HG03064 (cell line): ENCODE results near the gene ZXDC.

Source experiments
- ATAC-seq: cut with Tn5 transposase; IDR thresholded peaks from one replicate; pipeline ENCODE4 v1.9.1; 2021; ENCODE audit warnings: low read depth; ENCODE audit not compliant: unreplicated experiment

ZXDC gene

DNA sequence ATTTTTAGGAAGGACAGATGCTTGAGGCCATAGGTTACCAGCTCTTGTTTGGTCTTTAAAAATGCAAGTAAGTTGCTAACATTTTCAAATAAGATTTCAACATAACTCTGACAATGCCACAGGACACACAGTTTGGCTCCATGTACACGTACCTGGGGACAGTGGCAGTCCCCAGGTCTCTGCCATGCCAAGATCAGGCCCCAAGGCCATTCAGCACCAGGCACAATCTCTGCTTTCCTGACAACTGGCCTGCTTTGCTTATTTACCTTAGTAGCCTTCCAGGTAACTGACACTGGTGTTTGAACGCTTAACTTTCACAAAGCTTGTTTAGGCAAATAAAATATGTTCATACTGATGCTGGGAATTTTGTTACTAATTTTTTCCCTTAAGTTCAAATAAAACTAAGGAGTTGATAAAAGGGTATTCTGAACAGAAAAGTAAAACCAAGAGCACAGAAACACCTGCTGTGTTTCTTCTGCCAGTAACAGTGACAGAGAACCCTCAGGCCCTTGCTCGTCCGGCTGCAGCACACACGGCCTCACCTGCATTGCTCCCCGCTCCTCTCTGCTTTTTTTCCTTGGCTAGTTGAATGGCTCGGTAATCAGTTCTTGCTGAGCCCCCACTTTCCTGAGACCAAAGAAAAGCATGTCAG, 16.5 kb downstream of the ZXDC start:
- ATAC-seq, result no peak

GRCh38 chr3:126456766-126457388, 18.8 kb downstream of the ZXDC start:
- ATAC-seq, result no peak

GRCh38 chr3:126456211-126456610, 19.5 kb downstream of the ZXDC start:
- no peak for ATAC-seq

DNA sequence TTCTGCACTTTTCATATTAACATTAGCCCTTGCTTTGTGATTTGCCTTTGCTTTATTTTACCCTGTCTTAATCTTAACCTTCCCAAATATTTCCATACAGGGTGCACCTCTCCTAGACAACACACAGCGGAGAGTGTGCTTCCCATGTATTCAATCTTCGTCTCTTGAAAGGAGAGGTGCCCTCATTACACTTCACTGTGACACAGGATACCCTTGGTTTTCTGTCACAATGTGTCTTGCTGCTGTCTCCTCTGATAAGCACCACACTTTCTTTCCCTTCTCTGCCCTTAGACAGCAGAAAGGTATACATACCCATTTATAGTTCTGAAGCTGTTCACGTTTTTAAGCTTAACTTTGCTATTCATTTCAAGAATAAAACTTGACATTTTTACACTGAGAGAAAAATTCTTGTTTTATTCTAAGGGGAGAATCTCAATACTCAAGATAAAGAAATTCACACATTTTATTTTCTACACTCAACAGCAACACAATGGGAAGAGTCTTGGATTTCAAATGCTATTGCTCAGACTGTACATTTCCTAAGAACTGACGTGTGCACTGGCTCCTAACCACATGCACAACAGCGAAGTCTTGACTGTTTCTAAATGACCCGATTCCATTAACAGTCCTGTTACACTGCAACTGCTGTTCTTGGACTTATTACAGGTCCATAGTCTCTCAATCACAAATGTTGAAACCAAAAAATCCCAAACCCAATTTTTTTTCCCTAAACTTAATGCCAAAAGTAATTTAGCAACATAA, 21.1 kb downstream of the ZXDC start:
- ATAC-seq, result no peak

DNA sequence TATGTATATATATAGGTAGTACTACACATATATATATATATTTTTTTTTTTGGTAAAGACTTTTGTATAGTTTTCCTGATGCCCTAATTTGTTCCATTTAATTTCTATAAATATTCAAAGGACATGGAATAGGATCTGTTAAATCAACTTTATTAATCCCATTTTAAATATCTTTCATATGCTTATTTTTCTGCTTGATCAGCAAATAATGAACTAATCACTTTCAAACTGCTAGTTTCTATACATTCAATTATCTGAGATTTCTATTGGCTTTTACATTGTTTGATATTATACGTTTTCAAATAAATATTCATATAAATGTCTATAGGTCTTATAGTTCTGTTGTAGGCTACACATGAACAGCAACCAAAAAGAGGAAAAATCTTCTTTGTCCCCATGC, 21.7 kb downstream of the ZXDC start:
- no peak for ATAC-seq

DNA sequence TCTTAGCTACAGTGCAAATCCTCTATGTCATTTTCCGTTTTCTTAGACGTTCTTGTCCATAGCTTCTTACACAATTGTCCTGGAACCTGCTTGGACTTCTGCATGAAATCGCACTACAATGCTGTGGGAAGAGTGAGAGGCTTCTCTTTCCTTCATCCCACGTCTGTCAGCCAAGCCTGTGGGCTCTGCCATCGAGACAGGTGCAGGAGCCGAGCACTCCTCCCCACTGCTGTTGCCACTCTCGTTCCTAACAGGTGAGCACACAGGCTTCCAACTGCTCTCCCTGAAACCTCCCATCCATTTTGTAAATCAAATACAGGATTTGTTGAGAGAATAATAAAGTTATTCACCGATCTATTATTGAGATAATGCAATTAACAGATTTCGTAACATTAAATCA, 23.5 kb downstream of the ZXDC start:
- ATAC-seq, result no peak

GRCh38 chr3:126451511-126451910, 24.2 kb downstream of the ZXDC start:
- ATAC-seq, result no peak

- no peak for ATAC-seq
Measured at GRCh38 chr3:126450744-126451143, 24.9 kb downstream of the ZXDC start.

DNA sequence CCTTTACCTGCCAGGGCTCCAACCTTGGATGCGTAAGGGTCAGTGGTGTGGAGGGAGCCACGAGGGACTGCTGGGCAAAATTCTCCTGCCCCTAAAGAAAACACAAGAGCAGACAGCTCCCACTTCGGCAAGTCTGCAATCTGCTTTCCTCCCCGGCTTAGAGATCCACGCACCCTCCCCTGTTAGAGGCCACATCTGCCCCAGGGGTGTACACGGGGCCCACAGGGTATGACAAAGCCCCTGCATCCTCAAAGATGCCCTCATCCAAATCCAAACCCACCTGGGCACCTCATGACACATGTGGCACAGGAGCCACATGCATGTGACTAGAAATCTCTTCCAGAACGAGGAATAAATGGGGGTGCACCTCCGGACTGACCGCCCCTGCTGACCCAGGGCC, 25.5 kb downstream of the ZXDC start:
- ATAC-seq, result no peak

DNA sequence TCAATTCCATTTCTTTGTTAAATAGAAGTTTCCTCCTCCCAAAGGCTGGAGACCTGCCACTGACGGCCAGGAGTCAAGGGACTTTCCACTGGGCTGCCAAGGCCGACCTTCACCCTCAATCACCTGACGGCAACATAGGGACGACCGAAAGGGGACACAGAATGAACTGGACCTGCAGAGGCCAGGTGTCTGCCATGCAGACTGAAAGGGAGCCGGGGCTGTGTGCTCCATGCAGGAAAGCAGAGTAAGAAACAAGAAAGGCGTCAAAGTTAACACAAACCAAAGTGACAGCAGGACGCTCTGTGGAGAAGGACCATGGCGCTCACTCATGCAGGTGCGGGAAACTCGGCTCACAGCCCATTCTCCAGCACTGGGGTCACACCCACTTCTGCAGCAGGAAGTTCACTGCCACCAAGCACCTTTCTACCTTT, 26.1 kb downstream of the ZXDC start:
- ATAC-seq, result no peak

- ATAC-seq, result no peak
Measured at GRCh38 chr3:126448893-126449180, 26.9 kb downstream of the ZXDC start.

- ATAC-seq, result no peak
Measured at GRCh38 chr3:126448136-126448892, 27.4 kb downstream of the ZXDC start.

GRCh38 chr3:126447456-126448106, 28.1 kb downstream of the ZXDC start:
- ATAC-seq, result no peak

GRCh38 chr3:126446791-126447190, 28.9 kb downstream of the ZXDC start:
- ATAC-seq, result no peak

GRCh38 chr3:126446301-126446700, 29.4 kb downstream of the ZXDC start:
- no peak for ATAC-seq

DNA sequence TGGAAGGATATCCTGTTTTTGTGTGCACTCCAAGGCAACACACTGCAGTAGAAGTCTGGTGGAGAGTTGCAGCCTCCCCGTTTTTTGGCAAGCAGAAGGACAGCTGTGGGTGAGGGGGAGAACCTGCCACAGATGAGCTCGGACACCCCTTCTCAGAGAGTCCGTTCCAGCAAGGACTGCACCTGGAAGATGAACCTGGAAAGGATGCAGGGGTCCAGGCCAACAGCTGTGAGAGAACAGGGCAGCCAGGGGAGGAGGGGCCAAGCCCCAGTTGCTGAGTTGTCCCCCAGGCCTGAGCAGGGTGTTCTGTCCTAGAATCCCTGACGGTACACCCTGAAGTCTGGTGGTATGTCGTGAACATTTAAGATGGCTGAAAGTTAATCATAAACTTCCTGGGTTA, 30.2 kb downstream of the ZXDC start:
- no peak for ATAC-seq

GRCh38 chr3:126442856-126443242, 32.8 kb downstream of the ZXDC start:
- ATAC-seq, result no peak

GRCh38 chr3:126442094-126442855, 33.4 kb downstream of the ZXDC start:
- ATAC-seq, result no peak

GRCh38 chr3:126441256-126441880, 34.3 kb downstream of the ZXDC start:
- ATAC-seq, result no peak

DNA sequence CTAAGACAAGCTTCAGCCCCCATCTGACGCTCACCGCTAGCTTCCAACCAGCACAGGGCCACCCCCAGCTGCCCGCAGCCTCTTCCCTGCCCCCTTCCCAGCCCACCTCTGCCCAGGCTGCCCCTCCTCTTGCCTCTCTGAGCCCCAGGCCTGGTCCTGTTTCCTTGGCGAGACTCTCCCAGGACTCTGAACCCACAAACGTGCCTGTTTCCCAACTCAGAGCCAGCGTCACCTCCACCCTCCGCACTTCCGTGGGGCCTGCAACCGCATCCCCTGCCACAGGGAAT, 35.0 kb downstream of the ZXDC start:
- no peak for ATAC-seq
